NCI-H345 (cell line): ENCODE measurements around the gene KTI12.

Source experiments
- DNase-seq: peaks from one replicate; lab custom pipeline; 2025; lab: John Stamatoyannopoulos, UW

Gene KTI12

DNA sequence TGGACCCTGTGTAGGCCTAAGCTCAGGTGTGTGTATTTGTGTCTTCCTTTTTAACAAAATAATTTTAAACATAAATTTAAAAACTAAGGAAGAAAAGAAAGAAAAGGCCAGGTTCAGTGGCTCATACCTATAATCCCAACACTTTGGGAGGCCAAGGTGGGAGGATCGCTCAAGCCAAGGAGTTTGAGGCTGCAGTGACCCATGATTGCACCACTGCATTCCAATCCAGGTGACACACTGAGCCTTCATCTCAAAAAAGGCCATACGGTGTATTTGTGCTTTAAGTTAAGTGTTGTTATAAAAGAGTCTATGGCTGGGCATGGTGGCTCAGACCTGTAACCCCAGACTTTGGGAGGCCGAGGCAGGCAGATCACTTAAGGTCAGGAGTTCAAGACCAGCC is 51.4 kb downstream of the KTI12 start:
- no peak for DNase-seq
